DND-41 (cell line): Measurements from ENCODE around the gene WDR11.

Source experiments
- CTCF ChIP-seq: IDR thresholded peaks from 2 replicates; pipeline ENCODE4 v1.5.1; 2012; ENCODE audit warnings: borderline replicate concordance, low read length, moderate library complexity, mild to moderate bottlenecking; ENCODE audit not compliant: poor library complexity, severe bottlenecking; ENCODE audit errors: extremely low read depth
- EZH2 ChIP-seq: IDR thresholded peaks from 3 replicates; pipeline ENCODE4 v1.6.1; 2012; ENCODE audit warnings: borderline replicate concordance, low read depth, mild to moderate bottlenecking, moderate library complexity, low read length, inconsistent platforms; ENCODE audit not compliant: severe bottlenecking

- TF ChIP-seq CTCF (no peak), EZH2 (no peak)
Measured at GRCh38 chr10:120894556-120894955, 43.4 kb downstream of the WDR11 start.
